Measurements from ENCODE around the gene TTC5. TPM values are rescaled to one million over a fixed set of nuclear protein-coding genes. Genes with fewer than 3 reads are reported as not detected.

The TTC5 gene
- total RNA-seq, 1 donor from 2014 or later = 32.7 TPM

DNA sequence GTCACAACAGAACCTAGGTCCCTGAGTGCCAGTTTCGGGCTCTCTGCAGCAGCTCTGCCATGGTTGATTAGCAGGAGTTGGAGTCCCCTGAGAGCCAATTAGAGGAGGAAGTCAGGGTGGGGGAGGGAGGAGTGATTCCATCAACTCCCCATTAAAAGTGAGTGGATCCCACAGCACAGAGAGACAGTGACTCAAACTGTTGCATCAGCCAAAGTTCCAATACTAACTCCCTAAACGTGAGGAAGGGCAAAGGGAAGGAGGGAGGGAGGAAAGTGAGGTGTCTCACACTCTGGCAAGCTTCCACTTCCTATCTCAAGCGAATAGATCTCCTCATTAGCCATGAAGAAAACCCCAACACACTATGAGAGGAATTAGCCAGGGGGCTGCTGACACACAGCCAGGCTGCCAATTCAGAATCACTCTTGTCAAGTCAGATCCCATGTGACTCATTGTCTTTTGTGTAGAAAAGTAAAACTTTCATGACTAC lies 43.1 kb downstream of the TTC5 start:
- Mint-ChIP-seq H3K4me3 (no peak overlapping the region), H3K36me3 (ENCODE audit: low read depth) (no peaks in the 10 kb centered on the region), H3K4me1 (peaks cover 8% of the 10 kb centered on the region), H3K9me3 (no peaks in the 10 kb centered on the region), H3K27ac (no peak overlapping the region), H3K27me3 (no peaks in the 10 kb centered on the region)
- TF ChIP-seq CTCF (IDR thresholded peaks at IDR 0.05) = no peak
- POLR2A ChIA-PET = no interaction called here
- CTCF ChIA-PET = no interaction called here
- ATAC-seq (ENCODE audit: low read depth) (no peak), DNase-seq (no peak)
- intact Hi-C loops (cut with micrococcal nuclease) = no loop called here

DNA sequence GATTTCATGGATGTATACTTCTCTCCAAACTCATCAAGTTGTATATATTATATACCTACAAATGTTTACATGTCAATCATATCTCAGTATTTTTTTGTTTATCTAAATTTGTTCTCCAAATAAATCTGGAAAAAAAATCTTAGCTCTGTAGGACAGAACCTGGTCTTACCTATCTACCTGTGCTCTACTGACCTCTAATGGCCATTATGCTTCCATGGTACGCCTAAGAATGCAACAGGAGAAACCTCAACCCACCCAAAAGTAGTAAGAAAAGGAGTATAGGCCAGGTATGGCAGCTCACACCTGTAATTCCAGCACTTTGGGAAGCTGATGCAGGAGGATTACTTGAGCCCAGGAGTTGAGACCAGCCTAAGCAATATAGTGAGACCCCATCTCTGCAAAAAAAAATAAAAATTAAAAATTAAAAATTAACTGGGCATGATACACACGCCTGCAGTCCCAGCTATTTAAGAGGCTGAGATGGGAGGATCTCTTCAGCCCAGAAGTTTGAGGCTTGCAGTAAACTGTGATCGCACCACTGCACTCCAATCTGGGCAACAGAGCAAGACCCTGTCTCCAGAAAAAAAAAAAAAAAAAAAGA lies 58.0 kb downstream of the TTC5 start:
- ChIA-PET CTCF (no interaction called here), POLR2A (no interaction called here)
- H3K27me3 Mint-ChIP-seq = peaks cover 2% of the 10 kb centered on the region
- DNase-seq = no peak
- peaks cover under 1% of the 10 kb centered on the region for H3K9me3 Mint-ChIP-seq
- no peak overlapping the region for H3K4me3 Mint-ChIP-seq
- no peak for ATAC-seq (ENCODE audit: low read depth)
- no peaks in the 10 kb centered on the region for H3K4me1 Mint-ChIP-seq
- no peaks in the 10 kb centered on the region for H3K36me3 Mint-ChIP-seq (ENCODE audit: low read depth)
- intact Hi-C loops (cut with micrococcal nuclease) = no loop called here
- no peak for TF ChIP-seq CTCF (IDR thresholded peaks at IDR 0.05)
- no peak overlapping the region for H3K27ac Mint-ChIP-seq

Other genes with a start within 250 kb of the TTC5 start
- gene OR4L1, start 245.9 kb downstream of the TTC5 start, total RNA-seq = not detected in 2 replicates
- not detected in 2 replicates for gene OR4K17, start 195.2 kb downstream of the TTC5 start, total RNA-seq
- gene OR4N5, start 167.1 kb downstream of the TTC5 start, total RNA-seq = not detected in 2 replicates
- gene OR11G2, start 115.1 kb downstream of the TTC5 start, total RNA-seq = not detected in 2 replicates
- not detected in 2 replicates for gene OR11H6, start 82.2 kb downstream of the TTC5 start, total RNA-seq
- not detected in 2 replicates for gene OR11H7, start 77.0 kb downstream of the TTC5 start, total RNA-seq
- gene OR11H4, start 66.7 kb downstream of the TTC5 start, total RNA-seq = not detected in 2 replicates
- 34.0 and 35.3 TPM in 2 replicates for gene CCNB1IP1, start 27.3 kb upstream of the TTC5 start, total RNA-seq
- gene PARP2, start 37.7 kb upstream of the TTC5 start, total RNA-seq = 17.1 and 19.5 TPM in 2 replicates
- gene TEP1, start 107.5 kb upstream of the TTC5 start, total RNA-seq = 99.0 and 120 TPM in 2 replicates
- gene KLHL33, start 130.2 kb upstream of the TTC5 start, total RNA-seq = 0.42 and 0.53 TPM in 2 replicates
- 98.3 and 112 TPM in 2 replicates for gene OSGEP, start 148.9 kb upstream of the TTC5 start, total RNA-seq
- 215 and 231 TPM in 2 replicates for gene APEX1, start 149.3 kb upstream of the TTC5 start, total RNA-seq
- 84.8 and 87.3 TPM in 2 replicates for gene PIP4P1, start 155.5 kb upstream of the TTC5 start, total RNA-seq
- 87.2 and 88.0 TPM in 2 replicates for gene PNP, start 163.5 kb upstream of the TTC5 start, total RNA-seq
- gene RNASE10, start 199.6 kb upstream of the TTC5 start, total RNA-seq = 0.32 and 0.73 TPM in 2 replicates